HG02759 (cell line): ENCODE results near the gene CEL.

ENCODE experiments used
- ATAC-seq: cut with Tn5 transposase; IDR thresholded peaks from one replicate; pipeline ENCODE4 v1.9.1; 2021; ENCODE audit warnings: mild to moderate bottlenecking, moderate library complexity; ENCODE audit not compliant: unreplicated experiment

Gene CEL

DNA sequence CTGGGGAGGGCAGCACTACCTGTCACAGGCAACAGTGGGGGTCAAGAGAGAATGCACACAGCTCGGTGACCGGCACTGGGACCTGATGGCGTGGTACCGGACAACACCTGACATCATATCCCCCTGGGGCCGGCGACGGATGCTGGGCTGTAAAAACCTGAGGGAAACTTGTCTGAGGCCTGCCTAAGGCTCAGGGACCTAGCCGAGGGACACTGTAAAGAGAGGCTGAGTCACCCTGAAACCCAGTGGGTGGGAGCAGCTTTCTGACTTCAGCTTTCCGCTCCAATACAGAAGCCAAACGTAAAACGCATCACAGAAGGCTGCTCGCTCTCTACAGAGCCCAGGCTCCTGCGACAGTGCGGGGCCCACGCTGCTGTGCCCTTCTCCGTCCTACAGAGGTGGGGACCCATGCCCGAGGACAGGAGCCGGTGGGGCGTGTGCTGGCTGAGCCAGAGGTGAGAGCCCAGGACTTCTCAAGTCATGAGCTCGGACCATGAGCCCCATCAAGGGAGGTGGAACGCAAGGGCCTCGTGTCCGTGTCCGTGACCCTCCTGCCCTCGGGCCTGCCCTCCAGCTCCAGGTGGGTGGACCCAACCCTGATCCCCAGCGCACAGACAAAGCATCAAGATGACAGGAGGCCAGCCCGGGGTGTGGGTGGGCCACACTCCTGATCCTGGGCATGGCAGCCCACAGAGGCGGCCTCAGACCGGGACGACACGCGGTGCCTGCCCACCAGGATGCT lies 54.0 kb downstream of the CEL start:
- peak; percentile 63 for ATAC-seq

DNA sequence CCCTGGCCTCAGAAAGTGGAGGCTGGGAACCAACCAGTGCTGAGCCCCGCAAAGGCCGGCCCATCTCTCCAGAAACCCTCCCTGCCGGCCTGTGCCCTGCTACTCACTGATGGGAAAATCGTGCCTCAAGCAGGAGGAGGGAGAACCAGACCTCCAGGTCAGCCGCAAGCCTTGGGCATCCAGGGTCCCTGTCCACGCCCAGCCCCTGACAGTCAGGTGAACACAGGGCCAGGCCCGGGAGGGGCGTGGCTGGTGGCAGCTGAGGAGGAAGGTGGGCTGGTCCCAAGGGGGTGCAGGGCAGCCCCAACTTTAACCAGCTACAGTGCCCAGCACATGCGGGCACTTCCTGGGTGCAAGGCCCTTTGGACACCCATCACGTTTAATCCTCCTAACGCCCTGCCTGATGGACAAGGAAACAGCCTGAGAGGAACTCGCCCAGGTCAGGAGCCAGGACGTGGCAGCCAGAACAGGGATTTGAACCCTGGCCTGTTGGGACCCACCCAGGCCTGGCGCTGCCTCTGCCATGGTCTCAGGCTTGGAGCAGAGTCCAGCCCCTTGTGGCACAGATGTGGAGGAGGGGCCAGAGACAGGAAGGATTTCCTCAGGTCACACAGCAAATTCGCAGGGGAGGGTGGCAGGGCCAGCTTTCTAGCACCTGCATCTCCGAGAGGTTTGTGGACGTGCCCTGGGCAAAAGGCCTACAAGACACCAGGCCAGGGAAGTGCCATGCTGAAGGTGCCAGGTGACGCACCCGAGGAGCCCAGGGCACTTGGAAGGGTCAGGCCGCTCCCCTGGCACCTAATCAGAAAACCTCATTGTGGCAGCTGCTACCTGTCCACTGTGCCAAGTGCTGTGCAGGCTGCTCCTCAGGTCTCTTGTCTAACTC lies 54.8 kb downstream of the CEL start:
- ATAC-seq, result no peak

DNA sequence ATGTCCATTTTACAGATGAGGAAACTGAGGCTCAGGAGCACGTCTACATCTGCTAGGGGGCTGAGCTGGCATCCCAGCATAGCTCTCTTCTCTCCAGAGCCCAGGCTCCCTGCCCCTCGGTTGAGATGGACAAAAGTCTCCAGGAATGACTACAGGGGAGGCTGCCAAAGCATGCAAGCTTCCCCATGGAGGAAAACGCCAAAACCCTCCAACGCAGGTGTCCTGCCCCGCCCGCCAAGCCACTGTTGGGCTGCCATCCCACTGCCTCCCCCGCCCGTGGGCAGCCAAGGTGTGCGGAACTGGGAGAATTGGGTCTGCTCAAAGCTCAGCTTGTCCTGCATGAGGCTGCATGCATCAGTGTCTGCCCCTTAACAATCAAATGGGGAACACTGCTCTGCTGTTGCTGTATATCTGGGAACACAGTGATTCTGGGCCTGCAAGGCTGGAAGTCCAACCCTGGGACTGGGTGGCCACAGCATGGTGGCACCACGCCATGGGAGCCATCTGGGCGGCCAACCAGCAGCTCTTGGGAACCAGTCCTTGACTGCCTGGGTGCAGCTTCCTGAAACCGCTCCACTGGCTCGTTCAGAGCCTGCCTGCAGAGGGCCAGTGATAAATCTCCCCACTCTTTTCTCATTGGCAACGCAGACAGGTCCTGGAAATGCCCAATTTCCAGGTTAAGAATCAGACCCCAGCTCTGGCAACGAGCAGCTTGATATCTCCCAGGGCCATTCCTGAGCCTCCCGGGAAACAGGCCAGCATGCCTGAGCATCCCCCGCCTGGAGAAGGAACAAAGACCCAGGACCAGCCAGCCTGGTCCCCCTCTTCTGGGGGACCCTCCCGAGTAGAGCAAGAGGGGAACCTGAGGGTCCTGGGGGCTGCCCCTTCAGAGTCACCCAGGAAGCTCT lies 55.7 kb downstream of the CEL start:
- no peak for ATAC-seq

DNA sequence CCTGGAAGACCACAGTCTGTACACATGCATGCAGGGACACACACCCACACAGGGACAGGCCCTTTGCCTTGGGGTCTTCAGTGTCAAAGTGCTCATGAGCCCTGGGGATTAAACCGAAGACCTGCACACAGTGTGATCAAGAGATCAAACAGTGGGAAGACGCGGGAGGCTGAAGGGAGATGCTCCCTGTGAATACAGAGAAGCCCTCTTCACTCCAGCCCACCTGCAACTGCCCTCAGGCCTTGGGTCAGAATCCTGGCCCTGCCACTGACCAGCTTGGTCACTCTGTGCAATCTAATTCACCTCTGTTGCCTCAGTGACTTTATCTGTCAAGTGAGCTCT lies 56.4 kb downstream of the CEL start:
- no peak for ATAC-seq

DNA sequence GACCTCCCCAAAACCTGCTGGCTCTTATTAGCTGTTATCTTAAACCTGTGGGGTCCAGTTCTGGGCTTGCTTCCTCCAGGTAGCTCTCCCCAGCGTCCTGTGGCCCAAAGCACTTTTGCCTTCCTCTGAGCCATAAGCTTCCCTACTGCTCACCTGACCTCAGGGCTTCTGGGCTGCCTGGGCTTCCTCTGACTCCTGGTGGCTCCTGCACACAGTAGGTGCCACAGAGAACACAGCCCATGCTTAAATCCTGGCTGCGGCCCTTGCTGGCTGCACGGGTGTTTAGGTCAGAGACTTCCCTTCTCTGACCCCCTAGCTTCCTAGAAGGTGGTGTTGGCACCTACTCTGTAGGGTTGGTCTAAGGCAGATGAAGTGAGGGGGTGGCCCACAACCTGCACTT lies 56.8 kb downstream of the CEL start:
- no peak for ATAC-seq

DNA sequence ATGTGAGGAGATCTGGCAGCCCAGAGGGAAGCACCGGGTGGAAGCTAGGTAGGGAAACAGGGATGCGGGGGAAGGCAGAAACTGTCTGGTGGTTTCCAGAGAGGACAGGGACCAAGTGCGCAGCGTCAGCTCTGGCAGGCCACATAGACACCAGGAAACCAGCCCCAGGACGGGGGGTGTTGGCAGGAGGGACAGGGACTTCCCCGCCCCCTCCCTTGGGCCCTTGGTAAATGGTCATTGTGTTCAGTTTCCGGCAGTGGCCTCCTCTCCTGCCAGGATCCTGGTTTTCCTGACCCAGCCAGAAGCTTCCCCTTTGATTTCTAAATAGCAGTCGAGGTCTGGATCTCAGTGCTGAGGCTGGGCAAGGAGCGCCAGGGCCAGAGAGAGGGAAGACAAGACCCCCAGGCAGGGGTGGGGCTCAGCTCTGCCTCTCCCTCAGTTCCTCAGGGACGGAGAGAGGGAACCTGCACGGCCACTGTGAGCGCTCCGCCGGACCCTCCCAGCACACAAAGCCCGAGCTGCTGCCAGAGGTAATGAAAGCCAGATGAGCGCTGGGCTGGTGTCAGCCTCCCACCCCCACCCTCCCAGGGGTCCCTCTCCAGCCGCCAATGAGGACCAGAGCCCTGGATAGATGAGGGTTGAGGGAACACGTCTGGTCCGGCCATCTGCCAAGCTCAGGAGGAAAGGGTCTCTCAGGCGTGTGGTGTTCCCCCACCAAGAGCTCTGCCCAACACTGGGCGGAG lies 57.5 kb downstream of the CEL start:
- no peak for ATAC-seq

DNA sequence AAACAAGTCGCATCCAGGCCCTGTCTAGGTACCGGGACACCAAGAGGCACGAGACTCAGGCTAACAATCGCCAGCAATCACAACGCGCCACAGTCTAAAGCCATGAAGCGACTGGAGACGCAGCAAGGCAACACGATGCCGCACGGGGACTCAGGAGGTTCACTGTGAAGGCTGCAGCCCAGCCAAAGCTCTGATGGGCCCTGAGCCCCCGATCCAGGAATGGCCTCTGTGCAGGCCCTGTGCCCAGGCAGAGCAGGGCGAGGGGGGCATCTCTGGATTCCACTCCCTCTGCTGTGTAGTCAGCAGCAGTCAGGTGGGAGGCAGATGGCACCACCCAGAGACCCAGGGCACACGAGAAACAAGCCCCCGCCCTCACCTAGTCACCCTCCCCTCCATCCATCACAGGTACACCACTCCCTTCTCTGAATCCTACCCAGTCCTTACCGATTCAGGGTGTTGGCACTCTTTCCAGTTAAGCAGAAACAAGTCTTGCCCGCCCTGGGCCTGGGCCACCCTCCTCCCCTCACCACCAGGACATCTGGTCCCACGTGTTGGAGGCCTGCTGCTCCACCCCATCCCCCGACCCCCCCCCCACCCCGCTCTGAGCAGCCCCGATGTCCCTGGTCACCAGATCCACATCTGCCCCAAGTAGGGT lies 58.2 kb downstream of the CEL start:
- ATAC-seq, result no peak

DNA sequence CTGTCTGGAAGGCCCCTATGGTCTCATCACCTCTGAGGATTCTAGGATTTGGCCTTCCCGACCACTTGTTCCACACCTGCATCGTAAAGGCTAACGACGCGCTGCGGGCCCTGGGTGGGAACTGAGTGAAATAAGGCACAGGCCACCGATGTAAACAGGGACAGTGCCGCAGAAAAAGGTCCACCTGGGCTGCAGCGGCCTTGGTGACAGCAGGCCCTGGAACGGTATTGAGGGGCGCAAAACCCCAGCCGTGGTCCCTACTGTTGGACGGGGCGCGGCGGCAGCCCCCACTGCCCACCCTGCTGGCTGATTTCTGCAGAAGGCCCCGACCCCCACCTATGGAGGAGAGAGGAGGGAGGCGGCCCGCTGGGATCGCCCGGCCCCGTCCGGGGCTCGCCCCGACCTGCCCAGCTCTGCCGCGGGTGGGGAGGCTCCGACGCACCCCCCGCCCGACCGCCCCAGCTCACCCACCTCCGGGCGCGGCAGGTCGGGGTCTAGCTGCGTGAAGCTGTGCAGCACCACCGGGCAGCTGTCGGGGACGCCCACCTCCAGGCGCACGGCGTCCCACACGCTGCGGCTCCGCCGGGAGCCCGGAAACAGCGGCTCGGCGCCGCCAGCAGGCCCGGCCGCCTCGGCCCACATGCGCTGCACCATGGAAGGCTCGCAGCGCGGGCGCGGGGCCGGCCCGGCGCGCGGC lies 58.9 kb downstream of the CEL start:
- ATAC-seq, result no peak
